GM12874 (cell line): ENCODE measurements around the gene METTL25B.

Source experiments
- TF ChIP-seq, protein P1 (sequence below): IDR thresholded peaks from 2 replicates; pipeline ENCODE4 v1.5.1; 2011; ENCODE audit warnings: low read depth, mild to moderate bottlenecking, control low read depth, low read length, moderate library complexity; ENCODE audit not compliant: insufficient read depth

The METTL25B gene

DNA sequence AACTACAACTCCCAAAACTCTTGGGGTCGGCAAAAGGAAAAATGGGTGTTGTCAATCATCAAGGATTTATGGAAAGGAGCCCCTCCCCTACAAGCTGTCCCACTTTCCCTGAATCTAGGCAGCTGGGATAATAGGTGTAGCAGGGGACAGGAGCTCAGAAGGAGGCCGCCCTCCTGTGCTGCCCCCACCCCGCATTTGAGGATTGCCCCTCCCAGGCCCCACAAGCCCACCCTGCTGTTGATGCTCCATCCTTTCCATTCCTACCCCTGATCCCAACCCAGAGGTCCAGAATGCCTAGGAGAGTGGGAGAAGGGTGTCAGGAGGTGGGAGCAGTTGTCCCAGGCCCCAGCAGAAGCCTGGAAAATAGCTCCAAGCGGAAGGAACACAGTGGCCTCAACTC is 14.5 kb downstream of the METTL25B start:
- TF ChIP-seq, protein P1, sequence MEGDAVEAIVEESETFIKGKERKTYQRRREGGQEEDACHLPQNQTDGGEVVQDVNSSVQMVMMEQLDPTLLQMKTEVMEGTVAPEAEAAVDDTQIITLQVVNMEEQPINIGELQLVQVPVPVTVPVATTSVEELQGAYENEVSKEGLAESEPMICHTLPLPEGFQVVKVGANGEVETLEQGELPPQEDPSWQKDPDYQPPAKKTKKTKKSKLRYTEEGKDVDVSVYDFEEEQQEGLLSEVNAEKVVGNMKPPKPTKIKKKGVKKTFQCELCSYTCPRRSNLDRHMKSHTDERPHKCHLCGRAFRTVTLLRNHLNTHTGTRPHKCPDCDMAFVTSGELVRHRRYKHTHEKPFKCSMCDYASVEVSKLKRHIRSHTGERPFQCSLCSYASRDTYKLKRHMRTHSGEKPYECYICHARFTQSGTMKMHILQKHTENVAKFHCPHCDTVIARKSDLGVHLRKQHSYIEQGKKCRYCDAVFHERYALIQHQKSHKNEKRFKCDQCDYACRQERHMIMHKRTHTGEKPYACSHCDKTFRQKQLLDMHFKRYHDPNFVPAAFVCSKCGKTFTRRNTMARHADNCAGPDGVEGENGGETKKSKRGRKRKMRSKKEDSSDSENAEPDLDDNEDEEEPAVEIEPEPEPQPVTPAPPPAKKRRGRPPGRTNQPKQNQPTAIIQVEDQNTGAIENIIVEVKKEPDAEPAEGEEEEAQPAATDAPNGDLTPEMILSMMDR = no peak

GRCh38 chr1:156743367-156744302 is 15.4 kb downstream of the METTL25B start:
- TF ChIP-seq, protein P1 = no peak

- TF ChIP-seq, protein P1 = no peak
These were observed 16.1 kb downstream of the METTL25B start for GRCh38 chr1:156744344-156744743.

DNA sequence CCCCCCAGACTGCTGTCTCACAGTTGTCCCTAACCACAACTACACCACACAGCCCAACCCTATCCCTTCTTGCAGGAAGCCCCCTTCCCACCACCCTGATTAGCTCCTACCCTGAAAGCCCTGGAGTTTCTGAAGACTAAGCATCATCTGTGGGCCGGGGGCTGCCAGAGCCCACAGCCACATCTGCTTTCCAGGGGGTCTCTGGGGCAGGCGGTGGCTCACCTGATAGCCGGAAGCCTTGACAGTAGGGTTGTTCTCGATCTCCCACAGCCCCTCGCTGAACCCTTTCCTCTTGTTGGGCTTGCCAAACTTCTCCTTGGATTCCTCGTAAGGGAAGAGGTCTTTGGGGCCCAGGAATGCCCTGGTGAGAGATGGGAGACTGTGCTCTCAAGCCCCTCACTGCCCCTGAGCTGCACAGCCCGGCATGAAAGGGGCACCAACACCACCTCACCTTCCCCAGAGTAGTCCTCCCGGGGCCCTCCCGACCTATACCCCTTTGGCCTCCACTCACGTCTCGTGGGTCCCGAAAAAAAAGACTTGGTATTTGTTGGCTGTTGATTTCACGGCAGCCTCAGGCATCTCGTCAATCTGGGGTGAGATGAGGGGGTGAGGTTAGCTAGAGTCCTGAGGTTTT is 16.6 kb downstream of the METTL25B start:
- TF ChIP-seq, protein P1 = no peak

DNA sequence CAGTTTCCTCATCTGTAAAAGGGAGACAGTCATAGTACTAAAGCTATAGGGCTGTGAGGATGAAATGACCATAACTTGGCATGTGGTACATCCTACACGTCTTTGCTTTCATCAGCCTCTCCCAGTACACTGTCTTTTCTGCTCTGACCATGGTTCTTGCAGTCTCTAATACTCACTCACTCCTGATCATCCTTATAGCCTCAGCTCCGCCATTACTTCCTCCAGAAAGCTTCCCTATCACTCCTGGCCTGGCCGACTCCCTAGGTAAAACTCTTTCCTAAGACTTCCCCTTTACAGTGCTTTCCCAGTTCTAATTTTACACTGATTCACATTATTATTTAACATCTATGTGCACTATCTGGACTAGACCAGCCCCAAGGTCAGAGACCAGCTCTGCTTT is 17.6 kb downstream of the METTL25B start:
- TF ChIP-seq, protein P1 = no peak

DNA sequence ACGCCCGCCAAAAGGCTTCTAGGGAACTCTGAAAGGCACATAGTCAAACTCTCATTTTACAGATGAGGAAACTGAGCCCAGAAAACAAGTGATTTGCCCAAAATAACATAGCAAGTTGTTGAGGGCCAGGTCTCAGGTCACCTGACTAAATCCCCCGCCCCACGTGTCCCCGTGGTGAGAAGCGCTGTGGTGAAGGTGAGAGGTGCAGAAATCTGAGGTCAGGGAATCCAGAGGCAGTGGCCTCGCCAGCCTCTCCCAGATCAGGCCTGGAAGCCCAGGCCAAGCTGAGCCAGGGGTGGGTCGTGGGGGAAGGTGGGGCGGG is 18.1 kb downstream of the METTL25B start:
- TF ChIP-seq, protein P1 = no peak

- TF ChIP-seq, protein P1 = no peak
These were observed 18.7 kb downstream of the METTL25B start for GRCh38 chr1:156746728-156747631.
